Measurements from ENCODE around the gene NPM1.
"Not testable (repeated sequence)": the region's sequence is repeated elsewhere in the genome, so short reads cannot be mapped to it uniquely, and the experiment has no call there.

Gene NPM1

DNA sequence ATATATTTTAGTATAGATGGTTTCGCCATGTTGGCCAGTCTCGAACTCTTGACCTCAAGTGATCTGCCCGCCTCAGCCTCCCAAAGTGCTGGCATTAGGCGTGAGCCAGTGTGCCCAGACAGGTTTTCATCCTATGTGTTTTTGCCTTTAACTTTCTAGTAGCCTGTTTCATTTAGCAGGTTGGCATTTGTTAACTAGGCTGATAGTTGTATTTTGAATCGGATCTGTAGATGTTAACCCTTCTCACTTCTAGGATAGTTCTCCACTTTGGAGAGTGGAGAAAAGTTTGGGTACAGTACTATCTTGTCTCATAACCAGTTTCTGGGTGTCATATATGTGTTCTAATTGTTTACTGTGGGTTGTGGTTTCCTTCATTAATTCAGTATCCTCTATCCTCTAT, 24.5 kb downstream of the NPM1 start:
- Histone ChIP-seq H3K4me3 (replicated peaks; ENCODE audit: low read depth, low read length) (no peak overlapping the region), H3K36me3 (ENCODE audit: control insufficient read depth, insufficient read depth, low read length) (peaks cover 7% of the 10 kb centered on the region), H3K27me3 (replicated peaks; ENCODE audit: control insufficient read depth, insufficient read depth, low read length) (no peaks in the 10 kb centered on the region)
- no peak for DNase-seq (ENCODE audit: extremely low read depth, insufficient read length)
- TF ChIP-seq, protein P1, sequence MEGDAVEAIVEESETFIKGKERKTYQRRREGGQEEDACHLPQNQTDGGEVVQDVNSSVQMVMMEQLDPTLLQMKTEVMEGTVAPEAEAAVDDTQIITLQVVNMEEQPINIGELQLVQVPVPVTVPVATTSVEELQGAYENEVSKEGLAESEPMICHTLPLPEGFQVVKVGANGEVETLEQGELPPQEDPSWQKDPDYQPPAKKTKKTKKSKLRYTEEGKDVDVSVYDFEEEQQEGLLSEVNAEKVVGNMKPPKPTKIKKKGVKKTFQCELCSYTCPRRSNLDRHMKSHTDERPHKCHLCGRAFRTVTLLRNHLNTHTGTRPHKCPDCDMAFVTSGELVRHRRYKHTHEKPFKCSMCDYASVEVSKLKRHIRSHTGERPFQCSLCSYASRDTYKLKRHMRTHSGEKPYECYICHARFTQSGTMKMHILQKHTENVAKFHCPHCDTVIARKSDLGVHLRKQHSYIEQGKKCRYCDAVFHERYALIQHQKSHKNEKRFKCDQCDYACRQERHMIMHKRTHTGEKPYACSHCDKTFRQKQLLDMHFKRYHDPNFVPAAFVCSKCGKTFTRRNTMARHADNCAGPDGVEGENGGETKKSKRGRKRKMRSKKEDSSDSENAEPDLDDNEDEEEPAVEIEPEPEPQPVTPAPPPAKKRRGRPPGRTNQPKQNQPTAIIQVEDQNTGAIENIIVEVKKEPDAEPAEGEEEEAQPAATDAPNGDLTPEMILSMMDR (IDR thresholded peaks at IDR 0.05; ENCODE audit: insufficient read depth, low read length, poor library complexity, severe bottlenecking) = no peak

DNA sequence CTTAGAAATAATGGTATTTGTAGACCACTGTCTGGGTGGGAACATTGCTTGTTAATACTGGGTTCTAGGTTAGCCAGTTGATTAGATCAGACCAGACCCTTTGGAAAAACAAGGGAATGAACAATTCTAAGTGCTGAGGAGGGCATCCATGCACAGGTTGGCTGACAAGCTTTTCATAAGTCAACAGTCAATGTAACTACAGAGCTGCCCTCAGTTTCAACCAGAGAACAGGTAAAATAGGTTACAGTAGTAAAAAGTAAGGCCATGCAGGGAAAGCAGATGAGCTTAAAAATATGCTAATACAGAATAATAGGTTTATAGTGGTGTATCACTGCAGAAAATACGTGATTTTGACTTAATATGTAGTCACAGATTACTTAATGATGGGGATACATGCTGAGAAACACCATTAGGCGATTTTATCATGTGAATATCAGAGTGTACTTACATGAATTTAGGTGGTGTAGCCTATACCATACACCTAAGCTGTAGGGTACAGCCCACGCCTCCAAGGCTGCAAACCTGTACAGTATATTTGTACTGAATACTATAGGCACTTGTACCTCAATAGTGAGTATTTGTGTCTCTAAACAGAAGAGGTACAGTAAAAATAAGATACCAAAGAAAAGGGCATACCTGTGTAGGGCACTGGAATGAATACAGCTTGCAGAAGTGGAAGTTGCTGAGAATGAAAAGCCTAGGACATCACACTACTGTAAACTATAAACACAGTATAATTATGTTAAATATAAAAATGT, 25.7 kb downstream of the NPM1 start:
- TF ChIP-seq, protein P1 (IDR thresholded peaks at IDR 0.05; ENCODE audit: insufficient read depth, low read length, poor library complexity, severe bottlenecking) = no peak
- Histone ChIP-seq H3K4me3 (replicated peaks; ENCODE audit: low read depth, low read length) (no peak overlapping the region), H3K27me3 (replicated peaks; ENCODE audit: control insufficient read depth, insufficient read depth, low read length) (no peaks in the 10 kb centered on the region), H3K36me3 (ENCODE audit: control insufficient read depth, insufficient read depth, low read length) (peaks cover 7% of the 10 kb centered on the region)
- DNase-seq (ENCODE audit: extremely low read depth, insufficient read length) = no peak

DNA sequence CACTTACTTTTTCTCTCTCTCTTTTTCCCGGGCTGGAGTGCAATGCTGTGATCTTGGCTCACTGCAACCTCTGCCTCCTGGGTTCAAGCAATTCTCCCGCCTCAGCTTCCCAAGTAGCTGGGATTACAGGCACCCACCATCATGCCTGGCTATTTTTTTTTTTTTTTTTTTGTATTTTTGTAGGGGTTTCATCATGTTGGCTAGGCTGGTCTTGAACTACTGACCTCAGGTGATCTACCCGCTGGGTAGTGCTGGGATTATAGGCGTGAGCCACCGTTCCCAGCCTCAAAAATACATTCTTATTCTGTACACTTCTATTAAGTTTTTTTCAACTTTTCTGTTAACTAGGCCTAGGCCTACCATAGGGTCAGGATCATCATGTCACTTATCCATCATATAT, 26.3 kb downstream of the NPM1 start:
- not testable (repeated sequence) for DNase-seq (ENCODE audit: extremely low read depth, insufficient read length); H3K36me3 ChIP-seq (ENCODE audit: control insufficient read depth, insufficient read depth, low read length); H3K27me3 ChIP-seq (replicated peaks; ENCODE audit: control insufficient read depth, insufficient read depth, low read length); H3K4me3 ChIP-seq (replicated peaks; ENCODE audit: low read depth, low read length)

DNA sequence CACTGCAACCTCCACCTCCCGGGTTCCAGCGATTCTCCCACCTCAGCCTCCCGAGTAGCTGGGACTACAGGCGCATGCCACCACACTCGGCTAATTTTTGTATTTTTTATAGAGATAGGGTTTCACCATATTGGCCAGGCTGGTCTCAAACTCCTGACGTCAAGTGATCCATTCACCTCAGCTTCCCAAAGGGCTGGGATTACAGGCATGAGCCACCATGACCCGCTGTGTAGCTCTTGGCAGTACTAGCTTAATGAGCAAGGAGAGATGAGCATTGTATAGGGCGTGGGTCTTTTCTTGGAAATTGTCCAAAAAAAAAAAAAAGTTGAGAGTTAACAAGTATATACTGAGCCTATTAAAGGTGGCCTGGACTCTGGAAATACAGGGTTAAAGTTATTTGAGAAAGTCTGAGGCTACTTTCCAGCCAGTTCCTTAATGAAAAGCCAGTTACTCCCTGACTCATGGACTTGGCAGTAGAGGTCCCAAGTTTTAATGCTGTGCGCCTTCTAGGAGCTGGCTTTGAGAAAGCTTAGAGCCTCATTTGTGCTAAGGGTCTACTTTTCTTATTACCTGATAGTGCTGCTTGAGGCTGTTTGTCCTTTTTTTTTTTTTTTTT, 27.6 kb downstream of the NPM1 start:
- DNase-seq (ENCODE audit: extremely low read depth, insufficient read length) = no peak
- Histone ChIP-seq H3K27me3 (replicated peaks; ENCODE audit: control insufficient read depth, insufficient read depth, low read length) (no peaks in the 10 kb centered on the region), H3K36me3 (ENCODE audit: control insufficient read depth, insufficient read depth, low read length) (peaks cover 4% of the 10 kb centered on the region), H3K4me3 (replicated peaks; ENCODE audit: low read depth, low read length) (no peak overlapping the region)
- TF ChIP-seq, protein P1 (IDR thresholded peaks at IDR 0.05; ENCODE audit: insufficient read depth, low read length, poor library complexity, severe bottlenecking) = no peak

DNA sequence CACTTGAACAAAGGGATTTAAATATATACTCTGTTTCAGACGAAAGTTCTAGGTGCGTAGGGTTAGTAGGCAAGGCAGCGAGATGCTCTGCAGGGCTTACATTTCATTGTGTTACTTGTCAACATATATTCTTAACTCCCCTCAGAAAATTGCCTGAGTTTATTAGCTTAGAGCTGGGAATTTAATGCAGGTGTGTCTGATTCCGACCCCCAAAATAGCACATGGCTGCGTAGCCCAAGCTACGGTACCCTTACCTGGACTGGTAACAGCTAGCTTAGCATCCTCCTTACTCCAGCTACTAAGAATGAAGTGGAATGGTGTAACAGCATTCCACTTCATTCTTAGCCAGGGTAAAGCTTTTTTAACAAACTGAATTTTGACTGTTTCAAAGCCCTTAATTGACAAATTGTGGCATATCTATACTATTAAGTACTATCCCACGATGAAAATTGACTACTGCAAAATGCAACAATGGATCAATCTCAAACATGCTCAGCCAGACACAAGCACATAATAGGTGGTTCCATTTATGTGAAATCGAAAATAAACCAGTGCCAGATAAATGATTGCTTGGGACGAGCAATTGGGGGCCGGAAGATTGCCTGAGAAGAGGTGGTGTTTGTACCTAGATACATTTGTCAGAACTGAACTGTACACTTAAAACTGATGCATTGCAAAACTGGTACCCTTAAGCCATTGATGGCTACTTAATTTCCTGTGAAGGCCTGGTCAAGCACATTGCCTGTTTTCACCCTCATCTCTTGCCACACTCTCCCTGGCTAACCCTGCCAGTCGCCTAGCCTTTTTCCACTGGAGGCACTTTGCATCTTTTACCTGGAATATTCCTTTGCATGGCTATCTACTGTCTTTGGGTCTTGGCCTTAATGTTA, 28.8 kb downstream of the NPM1 start:
- TF ChIP-seq, protein P1 (IDR thresholded peaks at IDR 0.05; ENCODE audit: insufficient read depth, low read length, poor library complexity, severe bottlenecking) = no peak
- Histone ChIP-seq H3K36me3 (ENCODE audit: control insufficient read depth, insufficient read depth, low read length) (peaks cover 4% of the 10 kb centered on the region; the same call in 1 of the 2 replicates), H3K4me3 (replicated peaks; ENCODE audit: low read depth, low read length) (no peak overlapping the region), H3K27me3 (replicated peaks; ENCODE audit: control insufficient read depth, insufficient read depth, low read length) (peaks cover 3% of the 10 kb centered on the region; the same call in 1 of the 2 replicates)
- DNase-seq (ENCODE audit: extremely low read depth, insufficient read length) = no peak

All from GM06990 (cell line).